Coronary artery (tissue), 2 donors: ENCODE results near the gene FFAR1.

ENCODE experiments used
- DNase-seq: peaks from one replicate; pipeline ENCODE4 v3.0.0-alpha.2; 2017; ENCODE audit warnings: low spot score
- H3K27ac ChIP-seq, 2 donors: fragments of 200-600 bp; sonication (generic); one replicate each; pipeline ENCODE4 v1.5.1; 2016 to 2019
- H3K4me3 ChIP-seq: fragments of 200-600 bp; sonication (generic); 2 replicates; pipeline ENCODE4 v1.5.1; 2016; ENCODE audit warnings: mild to moderate bottlenecking, moderate library complexity
- TF ChIP-seq, protein P1 (sequence below): fragments of 200-600 bp; sonication (generic); IDR thresholded peaks from one replicate; pipeline ENCODE4 v1.5.1; 2019; ENCODE audit warnings: antibody characterized with exemption

FFAR1 gene

DNA sequence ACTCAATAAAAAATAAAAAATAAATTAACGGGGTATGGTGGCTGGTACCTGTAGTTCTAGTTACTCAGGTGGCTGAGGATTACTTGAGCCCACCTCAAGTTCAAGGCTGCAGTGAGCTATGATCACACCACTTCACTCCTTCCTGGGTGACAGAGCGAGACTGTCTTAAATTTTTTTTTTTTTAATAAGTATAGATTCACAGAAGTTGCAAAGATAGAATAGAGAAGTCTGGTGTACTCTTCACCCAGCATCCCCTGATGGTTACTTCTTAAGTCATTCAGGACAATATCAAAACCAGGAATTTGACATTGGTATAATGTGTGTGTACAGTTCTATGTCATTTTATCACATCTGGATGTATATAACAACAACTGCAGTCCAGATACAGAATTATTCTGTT is 26.4 kb upstream of the FFAR1 start:
- Histone ChIP-seq H3K27ac (no peak overlapping the region), H3K4me3 (no peak overlapping the region)
- DNase-seq, result no peak
- TF ChIP-seq, protein P1, sequence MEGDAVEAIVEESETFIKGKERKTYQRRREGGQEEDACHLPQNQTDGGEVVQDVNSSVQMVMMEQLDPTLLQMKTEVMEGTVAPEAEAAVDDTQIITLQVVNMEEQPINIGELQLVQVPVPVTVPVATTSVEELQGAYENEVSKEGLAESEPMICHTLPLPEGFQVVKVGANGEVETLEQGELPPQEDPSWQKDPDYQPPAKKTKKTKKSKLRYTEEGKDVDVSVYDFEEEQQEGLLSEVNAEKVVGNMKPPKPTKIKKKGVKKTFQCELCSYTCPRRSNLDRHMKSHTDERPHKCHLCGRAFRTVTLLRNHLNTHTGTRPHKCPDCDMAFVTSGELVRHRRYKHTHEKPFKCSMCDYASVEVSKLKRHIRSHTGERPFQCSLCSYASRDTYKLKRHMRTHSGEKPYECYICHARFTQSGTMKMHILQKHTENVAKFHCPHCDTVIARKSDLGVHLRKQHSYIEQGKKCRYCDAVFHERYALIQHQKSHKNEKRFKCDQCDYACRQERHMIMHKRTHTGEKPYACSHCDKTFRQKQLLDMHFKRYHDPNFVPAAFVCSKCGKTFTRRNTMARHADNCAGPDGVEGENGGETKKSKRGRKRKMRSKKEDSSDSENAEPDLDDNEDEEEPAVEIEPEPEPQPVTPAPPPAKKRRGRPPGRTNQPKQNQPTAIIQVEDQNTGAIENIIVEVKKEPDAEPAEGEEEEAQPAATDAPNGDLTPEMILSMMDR, result no peak

DNA sequence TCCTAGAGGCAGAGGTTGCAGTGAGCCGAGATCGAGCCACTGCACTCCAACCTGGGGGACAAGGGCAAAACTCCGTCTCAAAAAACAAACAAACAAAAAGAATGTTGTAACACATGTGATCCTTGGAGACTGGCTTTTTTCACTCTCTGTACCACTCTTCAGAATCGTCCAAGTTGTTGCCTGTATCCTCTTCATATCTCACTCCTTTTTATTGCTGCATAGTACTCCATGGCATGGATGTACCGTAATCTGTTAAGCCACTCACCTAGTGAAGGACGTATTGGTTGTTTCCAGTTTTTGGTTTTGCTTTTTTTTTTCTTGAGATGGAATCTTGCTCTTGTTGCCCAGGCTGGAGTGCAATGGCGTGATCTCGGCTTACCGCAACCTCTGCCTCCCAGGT is 25.7 kb upstream of the FFAR1 start:
- no peak overlapping the region for H3K4me3 ChIP-seq
- no peak overlapping the region for H3K27ac ChIP-seq
- TF ChIP-seq, protein P1, result no peak
- no peak for DNase-seq

DNA sequence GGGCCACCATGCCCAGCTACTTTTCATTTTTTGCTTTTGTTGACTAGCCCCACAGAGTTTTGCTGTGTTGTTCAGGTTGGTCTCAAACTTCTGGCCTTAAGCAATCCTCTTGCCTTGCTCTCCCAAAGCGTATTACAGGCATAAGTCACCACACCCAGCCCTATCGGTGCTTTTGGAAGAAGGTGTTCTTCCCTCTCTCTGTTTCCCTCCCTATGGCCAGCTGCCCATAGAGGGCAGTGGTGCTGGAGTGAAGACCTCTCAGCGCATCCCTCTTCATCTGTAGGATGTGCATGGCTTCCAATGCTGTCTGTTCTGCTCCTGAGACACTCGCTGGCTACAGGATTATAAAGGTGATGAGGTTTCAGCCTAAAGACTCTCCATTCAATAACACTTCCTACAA is 20.1 kb upstream of the FFAR1 start:
- DNase-seq, result no peak
- TF ChIP-seq, protein P1, result no peak
- Histone ChIP-seq H3K4me3 (no peak overlapping the region), H3K27ac (no peak overlapping the region)

DNA sequence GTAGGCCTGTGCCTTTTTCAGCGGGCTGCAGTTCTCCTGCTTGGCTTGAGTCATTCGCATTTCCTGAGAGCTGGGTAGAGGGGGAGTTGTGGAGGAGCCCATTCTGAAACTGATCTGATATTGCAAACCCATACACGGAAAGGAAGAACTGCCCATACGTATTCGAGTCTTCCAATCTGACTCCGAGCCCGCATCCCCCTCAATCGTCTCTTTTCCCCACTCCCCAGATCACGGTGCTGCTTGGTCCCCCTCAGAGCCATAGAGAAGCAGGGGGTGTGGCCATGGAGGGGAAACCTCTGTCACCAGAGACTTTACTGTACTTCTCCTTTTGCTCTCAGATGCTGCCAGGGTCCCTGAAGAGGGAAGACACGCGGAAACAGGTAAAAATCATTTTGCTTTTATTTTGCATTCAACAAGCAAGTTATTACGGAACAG is 18.8 kb upstream of the FFAR1 start, which contains the start of gene CD22:
Gene CD22, plus strand, starts transcription at position 337 of the 435 bp plus-strand sequence. CDS start 2,854 bp downstream, outside the sequence.
- no peak within 1 kb of the TSS for H3K4me3 ChIP-seq
- TF ChIP-seq, protein P1, result no peak
- H3K27ac ChIP-seq, result no peak within 1 kb of the TSS
- no peak for DNase-seq

DNA sequence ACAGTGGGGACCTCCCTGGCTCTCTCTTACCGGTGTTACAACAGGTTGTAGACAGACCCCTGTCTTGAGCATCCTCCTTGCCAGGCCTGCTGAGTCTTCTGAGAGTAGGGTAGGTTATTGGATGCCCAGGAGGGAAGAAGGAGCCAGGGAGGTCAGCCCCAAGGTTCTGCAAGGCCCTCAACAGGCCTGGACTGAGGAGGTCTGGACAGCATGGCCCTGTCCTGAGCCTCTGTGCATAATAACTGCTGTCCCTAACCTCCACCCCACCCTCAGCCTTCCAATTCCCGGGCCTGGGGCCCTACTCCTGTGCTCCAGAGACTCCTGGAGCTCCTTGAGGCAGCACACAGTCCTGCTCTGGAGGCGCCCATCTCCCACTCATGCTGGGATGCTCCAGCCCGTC is 18.4 kb upstream of the FFAR1 start:
- Histone ChIP-seq H3K27ac (no peak overlapping the region), H3K4me3 (no peak overlapping the region)
- DNase-seq, result no peak
- TF ChIP-seq, protein P1, result no peak

DNA sequence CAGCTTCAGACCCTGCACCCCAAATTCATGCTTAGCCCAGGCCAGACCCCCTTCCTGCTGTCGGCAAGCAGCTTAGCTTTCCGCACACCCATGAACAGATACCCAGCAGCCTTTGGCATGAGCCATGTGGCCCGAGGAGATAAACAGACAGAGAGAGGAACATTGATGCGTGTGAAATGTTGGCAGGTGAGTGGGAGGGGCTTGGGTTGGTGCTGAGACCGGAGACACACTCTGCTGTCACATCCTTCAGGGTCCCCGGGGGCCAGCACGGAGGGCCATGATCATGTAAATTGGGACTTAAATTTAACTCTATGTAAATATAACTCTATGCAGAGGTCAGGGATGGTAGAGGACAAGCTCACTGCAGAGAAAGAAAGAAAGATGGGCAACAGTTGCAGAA is 17.2 kb upstream of the FFAR1 start:
- no peak for DNase-seq
- Histone ChIP-seq H3K27ac (no peak overlapping the region), H3K4me3 (no peak overlapping the region)
- TF ChIP-seq, protein P1, result no peak

DNA sequence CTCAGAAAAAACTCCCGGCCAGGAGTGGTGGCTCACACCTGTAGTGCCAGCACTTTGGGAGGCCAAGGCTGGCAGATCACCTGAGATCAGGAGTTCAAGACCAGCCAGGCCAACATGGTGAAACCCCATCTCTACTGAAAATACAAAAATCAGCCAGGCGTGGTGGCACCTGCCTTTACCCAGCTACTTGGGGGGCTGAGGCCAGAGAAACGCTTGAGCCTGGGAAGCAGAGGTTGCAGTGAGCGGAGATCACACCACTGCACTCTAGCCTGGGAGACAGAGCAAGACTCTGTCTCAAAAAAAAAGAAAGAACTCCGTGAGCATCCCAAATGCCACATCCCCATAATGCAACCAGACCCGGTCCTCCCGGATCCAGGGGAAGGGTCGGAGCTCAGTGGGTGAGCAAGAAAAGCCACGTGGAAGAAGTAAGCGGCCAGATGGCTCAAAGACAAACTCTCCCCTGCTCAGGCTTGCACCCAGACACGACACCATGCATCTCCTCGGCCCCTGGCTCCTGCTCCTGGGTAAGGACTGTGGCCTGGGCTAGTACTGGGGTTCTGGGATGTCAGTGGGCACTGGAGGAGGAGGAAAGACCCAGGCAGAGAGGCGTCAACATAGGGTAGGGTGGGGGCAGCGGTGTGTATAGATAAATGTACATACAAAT is 16.0 kb upstream of the FFAR1 start:
- no peak for DNase-seq
- Histone ChIP-seq H3K27ac (no peak overlapping the region), H3K4me3 (no peak overlapping the region)
- TF ChIP-seq, protein P1, result no peak
